ENCODE data around the gene CDK12. TPM values are rescaled to one million over a fixed set of nuclear protein-coding genes. Genes with fewer than 3 reads are reported as not detected.
"Not testable (repeated sequence)": the region's sequence is repeated elsewhere in the genome, so short reads cannot be mapped to it uniquely, and the experiment has no call there.

Gene CDK12
- total RNA-seq, 1 donor: 39.3 TPM

DNA sequence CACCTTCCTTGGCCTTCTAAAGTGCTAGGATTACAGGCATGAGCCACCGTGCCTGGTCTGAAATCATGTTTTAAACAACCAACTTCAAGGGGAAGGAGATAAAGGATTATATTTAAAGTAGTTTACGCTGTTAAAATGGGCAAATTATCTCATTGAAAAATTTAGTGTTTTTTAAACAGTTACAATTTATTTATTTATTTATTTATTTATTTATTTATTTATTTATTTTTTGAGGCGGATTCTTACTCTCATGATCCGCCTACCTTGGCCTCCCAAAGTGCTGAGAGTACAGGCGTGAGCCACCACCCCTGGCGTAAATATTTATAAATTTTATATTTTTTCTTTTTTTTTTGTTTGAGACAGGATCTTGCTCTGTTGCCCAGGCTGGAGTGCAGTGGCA is 22.2 kb downstream of the CDK12 start:
- TF ChIP-seq, protein P1, sequence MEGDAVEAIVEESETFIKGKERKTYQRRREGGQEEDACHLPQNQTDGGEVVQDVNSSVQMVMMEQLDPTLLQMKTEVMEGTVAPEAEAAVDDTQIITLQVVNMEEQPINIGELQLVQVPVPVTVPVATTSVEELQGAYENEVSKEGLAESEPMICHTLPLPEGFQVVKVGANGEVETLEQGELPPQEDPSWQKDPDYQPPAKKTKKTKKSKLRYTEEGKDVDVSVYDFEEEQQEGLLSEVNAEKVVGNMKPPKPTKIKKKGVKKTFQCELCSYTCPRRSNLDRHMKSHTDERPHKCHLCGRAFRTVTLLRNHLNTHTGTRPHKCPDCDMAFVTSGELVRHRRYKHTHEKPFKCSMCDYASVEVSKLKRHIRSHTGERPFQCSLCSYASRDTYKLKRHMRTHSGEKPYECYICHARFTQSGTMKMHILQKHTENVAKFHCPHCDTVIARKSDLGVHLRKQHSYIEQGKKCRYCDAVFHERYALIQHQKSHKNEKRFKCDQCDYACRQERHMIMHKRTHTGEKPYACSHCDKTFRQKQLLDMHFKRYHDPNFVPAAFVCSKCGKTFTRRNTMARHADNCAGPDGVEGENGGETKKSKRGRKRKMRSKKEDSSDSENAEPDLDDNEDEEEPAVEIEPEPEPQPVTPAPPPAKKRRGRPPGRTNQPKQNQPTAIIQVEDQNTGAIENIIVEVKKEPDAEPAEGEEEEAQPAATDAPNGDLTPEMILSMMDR (IDR thresholded peaks at IDR 0.05; ENCODE audit: insufficient read depth, low read depth, low read length): no peak
- no peak for DNase-seq (ENCODE audit: low read depth)
- H3K4me3 ChIP-seq (ENCODE audit: low read depth, low read length): no peak overlapping the region

DNA sequence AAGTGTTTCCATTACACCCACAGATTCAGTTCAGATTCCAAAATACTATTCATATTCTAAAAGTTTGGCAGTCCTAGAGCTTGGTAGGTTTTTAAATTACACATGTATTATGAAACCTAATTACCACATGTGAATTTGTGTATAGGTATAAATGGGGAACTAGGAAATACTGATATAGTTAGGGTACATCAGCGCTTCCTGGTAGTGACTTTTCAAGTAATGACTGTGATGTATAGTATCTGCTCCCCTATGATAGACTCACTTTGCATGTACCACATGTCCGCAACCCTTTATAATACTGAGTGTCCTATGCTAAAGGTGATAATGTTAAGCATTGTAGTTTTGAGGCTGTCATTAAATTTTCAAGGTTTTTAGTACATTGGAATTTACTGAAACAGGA is 22.9 kb downstream of the CDK12 start:
- H3K4me3 ChIP-seq (ENCODE audit: low read depth, low read length): no peak overlapping the region
- no peak for DNase-seq (ENCODE audit: low read depth)
- TF ChIP-seq, protein P1 (IDR thresholded peaks at IDR 0.05; ENCODE audit: insufficient read depth, low read depth, low read length): no peak

DNA sequence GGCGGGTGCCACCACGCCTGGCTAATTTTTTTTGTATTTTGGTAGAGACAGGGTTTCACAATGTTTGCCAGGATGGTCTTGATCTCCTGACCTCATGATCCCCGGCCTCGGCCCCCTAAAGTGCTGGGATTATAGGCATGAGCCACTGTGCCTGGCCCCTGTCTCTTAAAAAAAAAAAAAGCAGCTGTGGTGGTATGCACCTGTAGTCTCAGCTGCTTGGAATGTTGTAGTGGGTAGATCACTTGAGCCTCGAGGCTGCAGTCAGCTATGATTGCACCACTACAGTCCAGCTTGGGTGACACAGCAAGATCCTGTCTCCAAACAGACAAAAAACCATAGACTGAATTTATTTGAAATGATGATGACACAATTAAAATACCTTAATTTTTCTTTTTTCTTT is 24.3 kb downstream of the CDK12 start:
- DNase-seq (ENCODE audit: low read depth): peak; percentile 88
- TF ChIP-seq, protein P1 (IDR thresholded peaks at IDR 0.05; ENCODE audit: insufficient read depth, low read depth, low read length): no peak
- no peak overlapping the region for H3K4me3 ChIP-seq (ENCODE audit: low read depth, low read length)

- no peak overlapping the region for H3K4me3 ChIP-seq (ENCODE audit: low read depth, low read length)
- DNase-seq (ENCODE audit: low read depth): peak; percentile 30
- TF ChIP-seq, protein P1 (IDR thresholded peaks at IDR 0.05; ENCODE audit: insufficient read depth, low read depth, low read length): no peak
These were observed 25.0 kb downstream of the CDK12 start for GRCh38 chr17:39486242-39486641.

- not testable (repeated sequence) for H3K4me3 ChIP-seq (ENCODE audit: low read depth, low read length); DNase-seq (ENCODE audit: low read depth)
These were observed 26.2 kb downstream of the CDK12 start for GRCh38 chr17:39487490-39487889.

DNA sequence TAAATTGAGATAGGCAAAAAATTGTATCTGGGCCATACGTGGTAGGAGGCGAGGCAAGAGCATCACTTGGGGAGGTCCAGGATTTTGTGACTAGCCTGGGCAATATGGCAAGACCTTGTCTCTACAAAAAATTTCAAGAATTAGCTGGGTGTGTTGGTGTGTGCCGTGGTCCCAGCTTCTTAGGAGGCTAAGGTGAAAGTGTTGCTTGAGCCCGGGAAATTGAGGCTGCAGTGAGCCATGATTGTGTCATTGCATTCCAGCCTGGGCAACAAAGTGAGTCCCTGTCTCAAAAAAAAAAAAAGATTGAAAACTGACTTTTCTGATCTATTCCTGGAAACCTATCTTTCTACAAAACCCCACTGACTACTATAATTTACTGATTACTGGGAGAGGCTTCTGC is 26.7 kb downstream of the CDK12 start:
- H3K4me3 ChIP-seq (ENCODE audit: low read depth, low read length): no peak overlapping the region
- TF ChIP-seq, protein P1 (IDR thresholded peaks at IDR 0.05; ENCODE audit: insufficient read depth, low read depth, low read length): no peak
- DNase-seq (ENCODE audit: low read depth): no peak

GRCh38 chr17:39496921-39497320 is 35.6 kb downstream of the CDK12 start:
- DNase-seq (ENCODE audit: low read depth): not testable (repeated sequence)

GRCh38 chr17:39507511-39507910 is 46.2 kb downstream of the CDK12 start:
- TF ChIP-seq, protein P1 (IDR thresholded peaks at IDR 0.05; ENCODE audit: insufficient read depth, low read depth, low read length): no peak
- DNase-seq (ENCODE audit: low read depth): no peak
- H3K4me3 ChIP-seq (ENCODE audit: low read depth, low read length): no peak overlapping the region

More at GRCh38 chr17:39496921-39497320, 35.6 kb downstream of the CDK12 start:
- H3K4me3 ChIP-seq (ENCODE audit: low read depth, low read length): not testable (repeated sequence)

Measured in fibroblast of villous mesenchyme (primary cell).